DND-41 (cell line): ENCODE results near the gene DHPS.
"Not testable (repeated sequence)": the region's sequence is repeated elsewhere in the genome, so short reads cannot be mapped to it uniquely, and the experiment has no call there.

Experiments
- ATAC-seq: fragments of 200-7000 bp; cut with Tn5 transposase; 3 replicates; pipeline ENCODE4 v1.9.1; 2021; ENCODE audit warnings: low read depth; ENCODE audit not compliant: insufficient read depth
- DNase-seq: peaks from one replicate; pipeline ENCODE4 v3.0.0-alpha.2; 2020
- H2AFZ ChIP-seq: 2 replicates; pipeline ENCODE4 v1.6.0; 2012; ENCODE audit warnings: low read depth, low read length
- H3K27ac ChIP-seq: 2 replicates; pipeline ENCODE4 v1.5.1; 2012; ENCODE audit warnings: low read length, inconsistent platforms
- H3K27me3 ChIP-seq: fragments of 200-600 bp; sonication (generic); 2 replicates; pipeline ENCODE4 v1.6.0; 2012; ENCODE audit warnings: low read length, mild to moderate bottlenecking, inconsistent platforms; ENCODE audit not compliant: insufficient read depth, poor library complexity
- H3K36me3 ChIP-seq: 2 replicates; pipeline ENCODE4 v1.5.1; 2012; ENCODE audit warnings: low read length, inconsistent platforms; ENCODE audit not compliant: insufficient read depth
- H3K4me1 ChIP-seq: 2 replicates; pipeline ENCODE4 v1.5.1; 2012; ENCODE audit warnings: mild to moderate bottlenecking, low read length; ENCODE audit not compliant: insufficient read depth
- H3K4me2 ChIP-seq: 2 replicates; pipeline ENCODE4 v1.6.0; 2012; ENCODE audit warnings: mild to moderate bottlenecking, moderate library complexity, low read length, inconsistent platforms; ENCODE audit not compliant: insufficient read depth
- H3K4me3 ChIP-seq, 2 experiments: fragments of 200-600 bp in 1 of 2; shearing (Covaris generic) in 1 of 2; 2 replicates each; pipeline ENCODE4 v1.5.1; 2012 to 2016; ENCODE audit warnings: inconsistent platforms in 2 of 2, low read length in 2 of 2, mild to moderate bottlenecking in 2 of 2, low read depth in 1 of 2, moderate library complexity in 1 of 2
- H3K79me2 ChIP-seq: 2 replicates; pipeline ENCODE4 v1.6.0; 2012; ENCODE audit warnings: low read length, inconsistent platforms; ENCODE audit not compliant: insufficient read depth
- H3K9ac ChIP-seq: 2 replicates; pipeline ENCODE4 v1.6.0; 2012; ENCODE audit warnings: low read depth, mild to moderate bottlenecking, inconsistent platforms, low read length, moderate library complexity
- H3K9me3 ChIP-seq: 2 replicates; pipeline ENCODE4 v1.5.1; 2012; ENCODE audit warnings: low read length, moderate library complexity, mild to moderate bottlenecking, inconsistent platforms; ENCODE audit not compliant: insufficient read depth, severe bottlenecking
- H4K20me1 ChIP-seq: 2 replicates; pipeline ENCODE4 v1.6.0; 2012; ENCODE audit warnings: low read length; ENCODE audit not compliant: insufficient read depth
- EZH2 ChIP-seq: IDR thresholded peaks from 3 replicates; pipeline ENCODE4 v1.6.1; 2012; ENCODE audit warnings: borderline replicate concordance, low read depth, mild to moderate bottlenecking, moderate library complexity, low read length, inconsistent platforms; ENCODE audit not compliant: severe bottlenecking
- TF ChIP-seq, protein P1 (sequence below): IDR thresholded peaks from 2 replicates; pipeline ENCODE4 v1.5.1; 2012; ENCODE audit warnings: borderline replicate concordance, low read length, moderate library complexity, mild to moderate bottlenecking; ENCODE audit not compliant: poor library complexity, severe bottlenecking; ENCODE audit errors: extremely low read depth

Gene DHPS

GRCh38 chr19:12727745-12728433 lies 46.2 kb upstream of the DHPS start:
- peaks cover 29% of the 10 kb centered on the region for H3K4me1 ChIP-seq
- DNase-seq (no peak), ATAC-seq (no peak)
- H3K4me3 ChIP-seq = no peak overlapping the region
- H3K36me3 ChIP-seq = peaks cover 48% of the 10 kb centered on the region
- peaks cover 47% of the 10 kb centered on the region for H3K79me2 ChIP-seq
- no peak overlapping the region for H2AFZ ChIP-seq
- no peak overlapping the region for H3K9ac ChIP-seq
- H3K27me3 ChIP-seq = no peaks in the 10 kb centered on the region
- H3K9me3 ChIP-seq = no peaks in the 10 kb centered on the region
- no peak overlapping the region for H3K4me2 ChIP-seq
- no peak overlapping the region for H3K27ac ChIP-seq
- H4K20me1 ChIP-seq = peaks cover 36% of the 10 kb centered on the region
- TF ChIP-seq EZH2 = no peak
- TF ChIP-seq, protein P1, sequence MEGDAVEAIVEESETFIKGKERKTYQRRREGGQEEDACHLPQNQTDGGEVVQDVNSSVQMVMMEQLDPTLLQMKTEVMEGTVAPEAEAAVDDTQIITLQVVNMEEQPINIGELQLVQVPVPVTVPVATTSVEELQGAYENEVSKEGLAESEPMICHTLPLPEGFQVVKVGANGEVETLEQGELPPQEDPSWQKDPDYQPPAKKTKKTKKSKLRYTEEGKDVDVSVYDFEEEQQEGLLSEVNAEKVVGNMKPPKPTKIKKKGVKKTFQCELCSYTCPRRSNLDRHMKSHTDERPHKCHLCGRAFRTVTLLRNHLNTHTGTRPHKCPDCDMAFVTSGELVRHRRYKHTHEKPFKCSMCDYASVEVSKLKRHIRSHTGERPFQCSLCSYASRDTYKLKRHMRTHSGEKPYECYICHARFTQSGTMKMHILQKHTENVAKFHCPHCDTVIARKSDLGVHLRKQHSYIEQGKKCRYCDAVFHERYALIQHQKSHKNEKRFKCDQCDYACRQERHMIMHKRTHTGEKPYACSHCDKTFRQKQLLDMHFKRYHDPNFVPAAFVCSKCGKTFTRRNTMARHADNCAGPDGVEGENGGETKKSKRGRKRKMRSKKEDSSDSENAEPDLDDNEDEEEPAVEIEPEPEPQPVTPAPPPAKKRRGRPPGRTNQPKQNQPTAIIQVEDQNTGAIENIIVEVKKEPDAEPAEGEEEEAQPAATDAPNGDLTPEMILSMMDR = no peak

DNA sequence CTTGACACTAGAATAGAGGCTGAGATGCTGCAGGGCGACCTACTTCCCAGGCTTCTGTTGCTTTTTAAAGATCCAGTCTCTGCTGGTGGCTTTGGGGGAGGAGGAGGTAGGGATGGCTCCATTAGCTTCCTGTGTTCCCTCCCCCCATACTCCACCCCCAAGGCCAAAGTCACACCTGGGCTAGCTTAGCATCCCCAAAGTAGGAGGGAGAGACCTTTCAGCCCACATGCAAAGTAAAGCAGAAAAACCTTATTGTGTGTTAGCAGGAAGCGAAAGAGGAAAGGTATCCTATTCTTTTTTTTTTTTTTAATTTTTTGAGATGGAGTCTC lies 45.3 kb upstream of the DHPS start:
- Histone ChIP-seq H3K4me3 (no peak overlapping the region), H2AFZ (no peak overlapping the region), H3K27me3 (no peaks in the 10 kb centered on the region), H3K36me3 (peaks cover 46% of the 10 kb centered on the region), H3K4me2 (no peak overlapping the region), H3K27ac (no peak overlapping the region), H3K79me2 (peaks cover 46% of the 10 kb centered on the region), H3K9ac (no peak overlapping the region), H4K20me1 (peaks cover 29% of the 10 kb centered on the region), H3K9me3 (no peaks in the 10 kb centered on the region), H3K4me1 (peaks cover 19% of the 10 kb centered on the region)
- DNase-seq (no peak), ATAC-seq (no peak)
- TF ChIP-seq EZH2 = no peak
- TF ChIP-seq, protein P1 = no peak

DNA sequence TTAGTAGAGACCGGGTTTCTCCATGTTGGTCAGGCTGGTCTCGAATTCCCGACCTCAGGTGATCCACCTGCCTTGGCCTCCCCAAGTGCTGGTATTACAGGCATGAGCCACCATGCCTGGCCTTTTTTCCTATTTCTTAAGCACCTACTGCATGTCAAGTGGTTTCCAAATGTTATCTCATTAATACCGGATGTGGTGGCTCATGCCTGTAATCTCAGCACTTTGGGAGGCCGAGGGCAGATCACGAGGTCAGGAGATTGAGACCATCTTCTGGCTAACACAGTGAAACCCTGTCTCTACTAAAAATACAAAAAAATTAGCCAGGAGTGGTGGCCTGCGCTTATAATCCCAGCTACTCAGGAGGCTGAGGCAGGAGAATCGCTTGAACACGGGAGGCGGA lies 43.9 kb upstream of the DHPS start:
- DNase-seq, H3K9me3 ChIP-seq, H3K27ac ChIP-seq, ATAC-seq, H3K4me2 ChIP-seq, H2AFZ ChIP-seq, H3K27me3 ChIP-seq, H3K4me3 ChIP-seq, H3K9ac ChIP-seq: not testable (repeated sequence)
- Histone ChIP-seq H3K36me3 (peaks cover 41% of the 10 kb centered on the region), H3K79me2 (peaks cover 46% of the 10 kb centered on the region), H4K20me1 (peaks cover 30% of the 10 kb centered on the region), H3K4me1 (peaks cover 27% of the 10 kb centered on the region)

DNA sequence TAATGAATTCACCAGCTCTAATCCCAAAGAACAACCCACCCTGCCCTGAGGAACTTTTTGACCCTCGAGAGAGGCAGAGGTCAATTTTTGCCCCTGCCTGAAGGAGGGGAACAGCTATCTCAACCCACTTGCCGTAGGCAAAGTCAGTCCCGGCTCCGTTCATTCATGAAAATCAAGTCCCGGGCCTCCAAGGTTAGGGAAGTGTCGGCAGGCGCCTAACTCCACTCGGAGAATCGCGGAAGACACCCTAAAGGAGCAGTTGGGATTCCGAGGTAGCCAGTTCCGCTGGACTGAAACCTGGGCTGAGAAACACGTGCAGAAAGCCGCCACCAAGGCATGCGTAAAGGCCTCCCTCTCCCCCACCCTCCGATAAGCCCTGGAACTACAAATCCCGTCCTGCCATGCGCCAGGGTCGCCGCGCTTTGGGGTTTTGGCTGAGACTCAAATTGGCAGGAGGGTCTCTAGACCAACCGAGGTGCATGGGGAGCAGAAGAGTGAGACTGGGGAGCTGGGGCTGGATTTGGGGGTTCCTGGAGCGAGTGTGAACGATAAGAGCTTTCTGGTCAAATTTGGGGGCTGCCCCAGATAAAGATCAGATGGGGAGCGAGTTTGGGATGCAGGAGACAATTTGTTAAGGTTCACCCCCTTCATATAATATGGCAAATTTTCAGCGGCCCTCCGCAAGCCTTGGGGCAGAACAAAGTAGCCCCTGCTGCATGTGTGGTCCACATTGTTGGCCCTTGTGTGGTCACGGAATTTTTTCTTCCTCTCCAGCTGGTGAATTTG lies 42.2 kb upstream of the DHPS start, which contains the start of gene TNPO2:
Gene TNPO2 (minus strand): TSS at position 292 of the 786 bp plus-strand sequence. CDS start 2,955 bp downstream, outside the sequence.
- peak; percentile 64 for ATAC-seq
- Histone ChIP-seq H3K4me1 (peaks cover 32% of the 10 kb centered on the region), H2AFZ (peak within 1 kb of the TSS; percentile 85), H4K20me1 (peaks cover 30% of the 10 kb centered on the region), H3K9ac (peak within 1 kb of the TSS; percentile 73), H3K27ac (peak within 1 kb of the TSS; percentile 90), H3K4me2 (peak within 1 kb of the TSS; percentile 94), H3K9me3 (no peaks in the 10 kb centered on the region), H3K79me2 (peaks cover 57% of the 10 kb centered on the region), H3K36me3 (peaks cover 38% of the 10 kb centered on the region), H3K27me3 (no peaks in the 10 kb centered on the region), H3K4me3 (peak within 1 kb of the TSS; percentile 50 to 71)
- DNase-seq = peak; percentile 85
- TF ChIP-seq, protein P1 = no peak
- TF ChIP-seq EZH2 = no peak
